Measurements from ENCODE around the gene SERPINA6. TPM values are rescaled to one million over a fixed set of nuclear protein-coding genes. Genes with fewer than 3 reads are reported as not detected.

Gene SERPINA6
- polyA plus RNA-seq, 1 donor from 2014 or later = not detected

- Mint-ChIP-seq H3K4me3 (no peak overlapping the region), H3K4me1 (no peaks in the 10 kb centered on the region), H3K36me3 (peaks cover 3% of the 10 kb centered on the region), H3K9me3 (peaks cover 0 to 2% (median 0%) of the 10 kb centered on the region in 3 donors), H3K27ac (no peak overlapping the region), H3K27me3 (no peaks in the 10 kb centered on the region)
Measured at GRCh38 chr14:94321421-94322271, 1.5 kb downstream of the SERPINA6 start.

- Mint-ChIP-seq H3K4me3 (no peak overlapping the region), H3K27ac (no peak overlapping the region)
Measured at GRCh38 chr14:94320243-94320642, 2.9 kb downstream of the SERPINA6 start.

GRCh38 chr14:94317259-94317658 is 5.9 kb downstream of the SERPINA6 start:
- H3K27ac Mint-ChIP-seq = no peak overlapping the region
- H3K4me3 Mint-ChIP-seq = no peak overlapping the region
- peaks cover 4% of the 10 kb centered on the region for H3K36me3 Mint-ChIP-seq
- peaks cover 5 to 14% (median 13%) of the 10 kb centered on the region in 3 donors for H3K9me3 Mint-ChIP-seq
- H3K27me3 Mint-ChIP-seq = peaks cover 2% of the 10 kb centered on the region
- no peaks in the 10 kb centered on the region for H3K4me1 Mint-ChIP-seq

More at GRCh38 chr14:94320243-94320642, 2.9 kb downstream of the SERPINA6 start:
- Mint-ChIP-seq H3K4me1 (no peaks in the 10 kb centered on the region), H3K9me3 (peaks cover 4 to 9% (median 4%) of the 10 kb centered on the region in 3 donors), H3K36me3 (peaks cover 3% of the 10 kb centered on the region), H3K27me3 (peaks cover 2% of the 10 kb centered on the region)

- Mint-ChIP-seq H3K27ac (no peak overlapping the region), H3K36me3 (peaks cover 4% of the 10 kb centered on the region), H3K27me3 (peaks cover 2% of the 10 kb centered on the region), H3K4me3 (no peak overlapping the region), H3K4me1 (no peaks in the 10 kb centered on the region), H3K9me3 (peaks cover 5 to 14% (median 13%) of the 10 kb centered on the region in 3 donors)
Measured at GRCh38 chr14:94316692-94317091, 6.4 kb downstream of the SERPINA6 start.

GRCh38 chr14:94314890-94315289 is 8.2 kb downstream of the SERPINA6 start:
- no peak overlapping the region for H3K27ac Mint-ChIP-seq
- H3K4me3 Mint-ChIP-seq = no peak overlapping the region
- H3K9me3 Mint-ChIP-seq = peaks cover 5 to 14% (median 13%) of the 10 kb centered on the region in 3 donors
- peaks cover 4% of the 10 kb centered on the region for H3K36me3 Mint-ChIP-seq
- H3K27me3 Mint-ChIP-seq = peaks cover 2% of the 10 kb centered on the region
- no peaks in the 10 kb centered on the region for H3K4me1 Mint-ChIP-seq

GRCh38 chr14:94313991-94314655 is 9.0 kb downstream of the SERPINA6 start:
- Mint-ChIP-seq H3K27ac (no peak overlapping the region), H3K9me3 (peaks cover 5 to 14% (median 13%) of the 10 kb centered on the region in 3 donors), H3K36me3 (peaks cover 4% of the 10 kb centered on the region), H3K4me3 (no peak overlapping the region), H3K4me1 (no peaks in the 10 kb centered on the region), H3K27me3 (peaks cover 2% of the 10 kb centered on the region)

GRCh38 chr14:94312481-94313246 is 10.5 kb downstream of the SERPINA6 start:
- peaks cover 3% of the 10 kb centered on the region for H3K27me3 Mint-ChIP-seq
- H3K4me1 Mint-ChIP-seq = no peaks in the 10 kb centered on the region
- H3K27ac Mint-ChIP-seq = no peak overlapping the region

GRCh38 chr14:94310248-94310647 is 12.9 kb downstream of the SERPINA6 start:
- Mint-ChIP-seq H3K4me1 (no peaks in the 10 kb centered on the region), H3K27ac (no peak overlapping the region), H3K9me3 (peaks cover 6 to 22% (median 14%) of the 10 kb centered on the region in 3 donors), H3K4me3 (no peak overlapping the region), H3K27me3 (peaks cover 2% of the 10 kb centered on the region), H3K36me3 (peaks cover 3% of the 10 kb centered on the region)

More at GRCh38 chr14:94312481-94313246, 10.5 kb downstream of the SERPINA6 start:
- Mint-ChIP-seq H3K36me3 (peaks cover 1% of the 10 kb centered on the region), H3K4me3 (no peak overlapping the region), H3K9me3 (peaks cover 10 to 26% (median 17%) of the 10 kb centered on the region in 3 donors)

- Mint-ChIP-seq H3K9me3 (peaks cover 5 to 18% (median 14%) of the 10 kb centered on the region in 3 donors), H3K4me1 (no peaks in the 10 kb centered on the region), H3K4me3 (no peak overlapping the region), H3K36me3 (peaks cover 3% of the 10 kb centered on the region), H3K27ac (no peak overlapping the region), H3K27me3 (peaks cover 2% of the 10 kb centered on the region)
Measured at GRCh38 chr14:94309721-94310120, 13.4 kb downstream of the SERPINA6 start.

- no peak overlapping the region for H3K4me3 Mint-ChIP-seq
- peaks cover 2% of the 10 kb centered on the region for H3K27me3 Mint-ChIP-seq
- no peak overlapping the region for H3K27ac Mint-ChIP-seq
- peaks cover 2% of the 10 kb centered on the region for H3K36me3 Mint-ChIP-seq
- peaks cover 5 to 20% (median 5%) of the 10 kb centered on the region in 3 donors for H3K9me3 Mint-ChIP-seq
- H3K4me1 Mint-ChIP-seq = no peaks in the 10 kb centered on the region
Measured at GRCh38 chr14:94307410-94307992, 15.6 kb downstream of the SERPINA6 start.

GRCh38 chr14:94306047-94306978 is 16.8 kb downstream of the SERPINA6 start:
- Mint-ChIP-seq H3K27me3 (peaks cover 2% of the 10 kb centered on the region), H3K4me1 (no peaks in the 10 kb centered on the region), H3K36me3 (peaks cover 2% of the 10 kb centered on the region), H3K4me3 (no peak overlapping the region), H3K27ac (no peak overlapping the region), H3K9me3 (peaks cover 5 to 21% (median 7%) of the 10 kb centered on the region in 3 donors)

GRCh38 chr14:94305620-94306019 is 17.5 kb downstream of the SERPINA6 start:
- Mint-ChIP-seq H3K4me3 (no peak overlapping the region), H3K27ac (no peak overlapping the region), H3K9me3 (peaks cover 5 to 21% (median 7%) of the 10 kb centered on the region in 3 donors)

GRCh38 chr14:94304243-94304642 is 18.9 kb downstream of the SERPINA6 start:
- Mint-ChIP-seq H3K4me3 (no peak overlapping the region), H3K9me3 (peaks cover 5 to 21% (median 7%) of the 10 kb centered on the region in 3 donors), H3K36me3 (peaks cover 2% of the 10 kb centered on the region), H3K4me1 (no peaks in the 10 kb centered on the region), H3K27me3 (peaks cover 2% of the 10 kb centered on the region), H3K27ac (no peak overlapping the region)

More at GRCh38 chr14:94305620-94306019, 17.5 kb downstream of the SERPINA6 start:
- H3K4me1 Mint-ChIP-seq = no peaks in the 10 kb centered on the region
- peaks cover 2% of the 10 kb centered on the region for H3K36me3 Mint-ChIP-seq
- H3K27me3 Mint-ChIP-seq = peaks cover 2% of the 10 kb centered on the region

Data from IgD-negative memory B cell (primary cell).